HS-5 (cell line): Measurements from ENCODE around the gene HBG1.
"Not testable (repeated sequence)": the region's sequence is repeated elsewhere in the genome, so short reads cannot be mapped to it uniquely, and the experiment has no call there.

ENCODE experiments used
- DNase-seq: peaks from one replicate; pipeline ENCODE4 v3.0.0-alpha.2; 2012; ENCODE audit warnings: low read depth

Gene HBG1

DNA sequence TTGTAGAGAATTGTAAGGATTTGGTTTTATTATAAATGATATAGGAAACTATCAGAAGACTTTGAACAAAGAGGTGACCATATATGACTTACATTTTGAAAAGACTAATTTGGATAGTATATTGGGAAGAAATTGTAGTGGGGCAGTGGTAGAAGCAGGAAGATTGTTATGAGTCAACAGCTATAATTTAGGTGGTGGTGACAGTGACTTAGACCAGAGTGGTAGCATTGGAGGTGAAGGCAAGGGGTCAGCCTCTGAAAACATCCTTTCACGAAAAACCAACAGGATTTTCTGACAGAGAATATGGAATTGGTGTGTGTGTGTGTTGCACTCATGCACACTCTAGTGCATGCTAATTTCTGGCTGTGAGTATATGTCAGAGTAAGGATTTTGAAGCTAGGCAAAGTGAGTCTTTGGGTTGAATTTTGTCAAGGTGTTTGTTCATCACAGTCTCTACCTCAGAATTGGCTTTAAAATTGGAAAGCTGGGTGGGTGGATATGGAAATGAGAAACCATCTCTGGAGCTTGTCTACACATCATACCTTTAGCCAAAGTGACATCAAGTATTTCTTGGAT lies 28.2 kb upstream of the HBG1 start:
- DNase-seq = no peak

DNA sequence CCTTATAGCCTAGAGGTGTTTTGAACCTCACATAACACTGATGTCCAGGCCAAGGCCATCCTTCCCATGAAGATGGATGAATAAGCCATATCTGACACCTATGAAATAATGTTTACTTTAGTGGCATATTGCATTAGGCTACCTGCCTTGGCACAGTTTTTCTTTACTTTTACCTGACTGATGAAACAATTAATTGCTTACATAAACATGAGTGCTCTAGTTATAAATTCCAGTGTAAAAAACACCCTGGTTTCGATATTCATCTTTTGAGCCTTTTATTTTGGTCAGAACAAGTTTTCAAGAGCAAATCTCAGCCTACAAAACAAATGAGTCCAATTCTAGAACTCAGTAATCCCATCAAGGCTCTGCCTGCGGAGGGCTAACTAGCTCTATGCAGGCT lies 27.0 kb upstream of the HBG1 start:
- no peak for DNase-seq

DNA sequence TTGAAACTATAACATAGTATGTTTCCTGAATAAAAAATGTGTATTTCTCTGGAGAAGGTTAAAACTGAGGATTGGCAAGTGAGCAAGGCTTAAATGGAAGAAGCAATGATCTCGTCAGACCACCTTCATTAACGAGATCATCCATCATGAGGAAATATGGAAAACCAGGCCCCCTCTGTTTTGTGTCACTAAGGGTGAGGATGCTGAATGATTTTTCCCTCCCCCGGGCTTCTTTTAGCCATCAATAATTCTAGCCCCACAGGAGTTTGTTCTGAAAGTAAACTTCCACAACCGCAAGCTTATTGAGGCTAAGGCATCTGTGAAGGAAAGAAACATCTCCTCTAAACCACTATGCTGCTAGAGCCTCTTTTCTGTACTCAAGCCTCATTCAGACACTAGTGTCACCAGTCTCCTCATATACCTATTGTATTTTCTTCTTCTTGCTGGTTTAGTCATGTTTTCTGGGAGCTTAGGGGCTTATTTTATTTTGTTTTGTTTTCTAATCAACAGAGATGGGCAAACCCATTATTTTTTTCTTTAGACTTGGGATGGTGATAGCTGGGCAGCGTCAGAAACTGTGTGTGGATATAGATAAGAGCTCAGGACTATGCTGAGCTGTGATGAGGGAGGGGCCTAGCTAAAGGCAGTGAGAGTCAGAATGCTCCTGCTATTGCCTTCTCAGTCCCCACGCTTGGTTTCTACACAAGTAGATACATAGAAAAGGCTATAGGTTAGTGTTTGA lies 25.9 kb upstream of the HBG1 start:
- DNase-seq = no peak

DNA sequence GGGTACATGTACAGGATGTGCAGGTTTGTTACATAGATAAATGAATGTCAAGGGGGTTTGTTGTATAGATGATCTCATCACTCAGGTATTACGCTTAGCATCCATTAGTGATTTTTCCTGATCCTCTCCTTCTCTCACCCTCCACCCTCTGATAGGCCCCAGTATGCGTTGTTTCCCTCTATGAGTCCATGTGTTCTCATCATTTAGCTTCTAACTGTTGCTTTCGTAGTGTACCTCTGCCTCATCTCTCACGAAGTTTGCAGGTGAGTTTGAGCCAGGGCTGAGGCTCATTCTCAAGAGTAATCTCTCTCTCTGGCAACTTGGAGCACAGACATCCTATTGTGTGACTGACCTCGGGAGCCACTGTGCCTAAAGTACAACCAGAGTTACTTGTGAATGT lies 24.7 kb upstream of the HBG1 start:
- DNase-seq = no peak

DNA sequence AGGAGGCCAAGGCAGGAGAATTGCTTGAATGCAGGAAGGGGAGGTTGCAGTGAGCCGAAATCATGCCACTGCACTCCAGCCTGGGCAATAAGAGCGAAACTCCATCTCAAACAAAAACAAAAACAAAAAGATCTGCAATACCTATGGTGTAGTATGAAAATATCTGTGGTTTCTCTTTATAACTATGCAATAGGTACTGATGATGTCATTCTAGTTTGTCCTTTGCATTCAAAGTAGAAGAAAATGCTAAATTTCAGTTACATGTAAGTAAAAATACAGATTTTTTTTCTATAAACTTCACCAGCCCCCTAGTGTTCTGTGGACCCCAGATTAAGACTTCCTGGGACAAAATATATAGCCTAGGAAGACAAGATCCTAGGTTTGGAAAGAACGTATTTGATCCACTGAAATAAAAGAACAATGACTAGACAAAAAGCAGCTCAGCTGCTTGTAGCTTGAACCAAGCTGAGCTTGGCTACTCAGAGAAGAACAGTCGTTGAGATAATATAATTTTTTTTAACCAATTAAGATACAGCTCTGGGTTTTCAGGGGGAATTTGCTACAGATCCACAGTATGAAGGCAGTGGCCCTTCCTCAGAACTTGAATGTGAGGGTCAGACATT lies 22.8 kb upstream of the HBG1 start:
- DNase-seq = no peak

DNA sequence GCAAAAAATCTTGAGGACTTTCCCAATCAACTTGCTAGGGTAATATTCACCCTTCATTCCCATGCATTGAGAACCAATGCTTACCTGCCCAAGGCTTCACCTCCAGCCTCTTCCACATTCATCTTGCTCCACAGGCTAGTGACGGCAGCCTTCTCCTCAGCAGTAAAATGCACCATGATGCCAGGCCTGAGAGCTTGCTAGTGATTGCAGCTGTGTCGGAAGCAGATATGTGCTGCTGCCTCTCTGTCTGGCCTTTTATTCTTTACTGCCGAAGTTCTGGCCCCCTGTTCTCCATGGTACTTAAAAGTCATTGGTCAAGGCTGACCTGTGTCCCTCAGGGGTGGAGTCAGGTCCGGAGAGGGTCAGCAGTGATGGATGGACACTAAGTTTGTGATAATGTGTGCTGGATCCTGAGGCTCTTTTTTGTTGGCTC lies 20.1 kb upstream of the HBG1 start, which contains the start of gene HBE1:
TSS of gene HBE1 (minus strand) at position 231 of the 433 bp plus-strand sequence. CDS start at position 176, 55 bp downstream.
- DNase-seq = no peak

DNA sequence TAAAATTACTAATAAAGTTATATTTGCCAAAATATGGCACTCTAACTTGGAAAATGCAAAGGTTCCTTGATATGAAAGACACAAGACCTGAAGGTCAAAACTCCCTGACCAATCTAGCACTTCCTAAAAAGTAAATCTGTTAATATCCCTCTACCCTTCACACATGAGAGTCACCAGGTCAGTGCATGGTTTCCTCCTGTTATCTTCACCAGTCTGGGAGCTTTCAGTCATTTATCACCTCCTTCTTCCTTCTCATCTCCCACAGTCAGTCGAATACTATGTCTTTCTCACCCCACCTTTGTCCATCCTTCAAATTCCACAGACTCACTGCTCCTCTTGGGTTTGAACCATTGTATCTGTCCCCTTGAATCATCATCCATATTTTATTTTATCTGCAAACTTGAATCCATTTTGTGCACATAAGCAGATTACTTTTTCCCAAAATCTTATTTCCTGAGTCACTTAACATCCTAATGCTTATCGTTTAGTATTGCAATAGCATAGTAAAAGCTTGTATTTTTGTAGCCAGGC lies 17.4 kb upstream of the HBG1 start:
- no peak for DNase-seq

DNA sequence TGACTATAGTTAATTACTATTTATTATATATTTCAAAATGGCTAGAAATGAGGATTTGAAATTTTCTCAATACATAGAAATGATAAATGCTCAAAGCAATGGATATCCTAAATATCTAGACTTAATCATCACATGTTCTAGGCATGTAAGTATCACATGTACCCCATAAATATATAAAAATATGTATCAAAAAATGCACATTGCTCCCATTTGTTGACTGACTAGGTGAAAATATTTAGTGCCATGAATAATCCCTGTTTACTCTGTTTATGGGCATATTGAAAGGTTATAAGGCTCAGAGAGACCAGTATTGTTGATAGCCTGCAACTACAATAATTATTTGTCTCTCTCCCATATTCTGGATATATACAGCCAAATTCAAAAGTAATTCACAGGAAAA lies 17.0 kb upstream of the HBG1 start:
- DNase-seq = no peak

DNA sequence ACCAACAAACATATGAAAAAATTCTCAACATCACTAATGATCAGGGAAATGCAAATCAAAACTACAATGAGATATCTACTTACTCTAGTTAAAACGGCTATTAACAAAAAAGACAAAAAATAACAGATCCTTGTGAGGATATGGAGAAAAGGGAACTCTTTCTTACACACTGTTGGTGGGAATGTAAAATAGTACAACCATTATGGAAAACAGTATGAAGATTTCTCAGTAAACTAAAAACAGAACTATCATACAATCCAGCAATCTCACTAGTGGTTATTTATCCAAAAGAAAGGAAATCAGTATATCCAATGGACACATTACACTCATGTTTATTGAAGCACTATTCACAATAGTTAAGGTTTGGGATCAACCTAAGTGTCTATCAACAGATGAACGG lies 16.2 kb upstream of the HBG1 start:
- no peak for DNase-seq

DNA sequence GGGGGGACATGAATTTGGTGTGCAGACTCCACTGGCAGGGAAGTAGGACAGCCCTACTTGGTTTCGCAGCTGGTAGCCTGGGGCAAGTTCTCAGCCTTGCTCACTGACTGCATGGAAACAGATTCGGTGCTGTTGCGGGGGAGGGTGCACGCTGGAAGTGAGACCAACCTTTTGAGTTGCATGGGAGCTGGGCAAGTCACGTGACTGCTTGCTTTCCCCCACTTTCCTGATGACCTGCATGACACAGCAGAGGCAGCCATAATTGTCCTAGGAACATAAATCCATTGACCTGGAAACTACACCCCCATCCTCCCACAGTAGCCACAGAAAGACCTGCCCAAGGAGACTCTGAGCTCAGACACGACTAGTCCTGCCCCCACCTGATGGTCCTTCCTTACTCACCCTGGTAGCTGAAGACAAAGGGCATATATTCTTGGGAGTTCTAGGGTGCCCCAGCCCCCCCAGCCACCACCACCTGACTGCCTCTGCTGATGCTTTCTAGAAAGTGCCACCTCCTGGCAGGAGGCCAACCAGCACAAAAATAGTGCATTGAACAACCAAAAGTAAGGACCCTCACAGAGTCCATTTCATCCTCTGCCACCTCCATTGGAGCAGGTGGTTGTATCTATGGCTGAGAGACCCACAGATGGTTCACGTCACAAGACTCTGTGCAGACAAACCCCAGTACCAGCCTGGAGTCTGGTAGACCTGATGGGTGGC lies 9.0 kb upstream of the HBG1 start:
- DNase-seq = no peak

DNA sequence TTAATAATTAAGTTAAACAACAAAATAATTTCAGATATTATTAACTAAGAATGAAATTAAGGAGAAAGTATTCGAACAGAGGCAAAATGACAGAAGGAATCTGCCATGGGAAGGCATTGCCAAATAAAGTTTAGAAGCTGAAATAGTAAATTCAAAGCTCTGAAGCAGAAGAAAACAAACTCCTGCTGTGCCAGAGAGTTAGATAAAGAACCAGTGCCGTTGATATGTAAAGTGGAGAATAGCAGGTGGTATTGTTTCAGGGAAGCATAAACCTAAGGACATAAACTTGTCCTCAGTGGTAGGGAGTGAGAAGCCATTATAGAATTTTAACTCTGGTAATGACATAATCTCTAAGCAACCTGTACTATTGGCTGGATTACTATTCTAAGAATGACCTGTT lies 7.6 kb upstream of the HBG1 start:
- no peak for DNase-seq

DNA sequence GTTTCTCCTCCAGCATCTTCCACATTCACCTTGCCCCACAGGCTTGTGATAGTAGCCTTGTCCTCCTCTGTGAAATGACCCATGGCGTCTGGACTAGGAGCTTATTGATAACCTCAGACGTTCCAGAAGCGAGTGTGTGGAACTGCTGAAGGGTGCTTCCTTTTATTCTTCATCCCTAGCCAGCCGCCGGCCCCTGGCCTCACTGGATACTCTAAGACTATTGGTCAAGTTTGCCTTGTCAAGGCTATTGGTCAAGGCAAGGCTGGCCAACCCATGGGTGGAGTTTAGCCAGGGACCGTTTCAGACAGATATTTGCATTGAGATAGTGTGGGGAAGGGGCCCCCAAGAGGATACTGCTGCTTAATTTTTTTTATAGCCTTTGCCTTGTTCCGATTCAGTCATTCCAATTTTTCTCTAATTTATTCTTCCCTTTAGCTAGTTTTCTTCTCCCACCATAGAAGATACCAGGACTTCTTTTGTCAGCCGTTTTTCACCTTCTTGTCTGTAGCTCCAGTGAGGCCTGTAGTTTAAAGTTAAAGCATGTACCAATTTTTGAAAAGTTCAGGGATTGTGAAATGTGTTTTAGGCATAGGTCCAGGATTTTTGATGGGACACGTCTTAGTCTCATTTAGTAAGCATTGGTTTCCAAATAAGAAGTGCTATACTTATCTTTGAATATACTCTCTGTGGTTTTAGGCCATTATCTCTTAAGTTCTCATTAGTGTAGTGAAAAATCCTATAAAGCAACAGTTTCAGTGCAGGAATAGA lies 5.2 kb upstream of the HBG1 start, which contains the start of gene HBG2:
TSS of gene HBG2 (minus strand) at position 136 of the 768 bp plus-strand sequence. CDS start at position 83, 53 bp downstream.
- DNase-seq = not testable (repeated sequence)

DNA sequence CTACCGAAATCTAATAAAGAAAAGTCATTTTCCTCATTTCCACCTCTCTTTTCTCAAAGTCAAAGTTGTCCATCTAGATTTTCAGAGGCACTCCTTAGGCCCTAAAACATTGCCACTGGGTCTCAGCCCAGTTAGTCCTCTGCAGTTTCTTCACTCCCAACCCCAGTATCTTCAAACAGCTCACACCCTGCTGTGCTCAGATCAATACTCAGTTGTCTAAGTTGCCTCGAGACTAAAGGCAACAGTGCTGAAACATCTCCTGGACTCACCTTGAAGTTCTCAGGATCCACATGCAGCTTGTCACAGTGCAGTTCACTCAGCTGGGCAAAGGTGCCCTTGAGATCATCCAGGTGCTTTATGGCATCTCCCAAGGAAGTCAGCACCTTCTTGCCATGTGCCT lies 4.4 kb upstream of the HBG1 start:
- DNase-seq = not testable (repeated sequence)

DNA sequence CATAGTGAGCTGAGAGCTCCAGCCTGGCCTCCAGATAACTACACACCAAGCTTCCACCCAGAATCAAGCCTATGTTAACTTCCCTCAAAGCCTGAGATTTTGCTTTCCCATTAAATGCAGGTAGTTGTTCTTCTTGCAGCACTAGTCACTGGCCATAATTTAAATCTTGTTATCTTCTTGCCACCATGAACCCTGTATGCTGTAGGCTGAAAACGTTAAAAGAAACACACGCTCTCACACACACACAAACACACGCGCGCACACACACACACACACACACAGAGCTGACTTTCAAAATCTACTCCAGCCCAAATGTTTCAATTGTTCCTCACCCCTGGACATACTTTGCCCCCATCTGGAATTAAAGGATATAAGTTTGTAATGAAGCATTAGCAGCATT lies 3.8 kb upstream of the HBG1 start:
- not testable (repeated sequence) for DNase-seq

DNA sequence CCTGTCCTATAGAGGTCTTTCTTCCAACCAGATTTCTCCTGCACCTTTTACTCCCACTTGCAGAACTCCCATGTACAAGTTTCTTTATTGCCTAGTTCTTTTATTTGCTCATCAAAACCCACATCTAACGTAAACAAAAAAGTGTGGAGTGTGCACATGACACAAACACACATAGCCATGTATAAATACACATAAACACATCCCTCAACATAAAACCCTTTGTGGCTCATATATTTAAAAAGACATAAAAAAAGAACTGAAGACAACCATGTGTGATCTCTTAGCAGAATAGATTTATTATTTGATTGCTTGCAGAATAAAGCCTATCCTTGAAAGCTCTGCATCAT lies 3.2 kb upstream of the HBG1 start:
- DNase-seq = no peak

DNA sequence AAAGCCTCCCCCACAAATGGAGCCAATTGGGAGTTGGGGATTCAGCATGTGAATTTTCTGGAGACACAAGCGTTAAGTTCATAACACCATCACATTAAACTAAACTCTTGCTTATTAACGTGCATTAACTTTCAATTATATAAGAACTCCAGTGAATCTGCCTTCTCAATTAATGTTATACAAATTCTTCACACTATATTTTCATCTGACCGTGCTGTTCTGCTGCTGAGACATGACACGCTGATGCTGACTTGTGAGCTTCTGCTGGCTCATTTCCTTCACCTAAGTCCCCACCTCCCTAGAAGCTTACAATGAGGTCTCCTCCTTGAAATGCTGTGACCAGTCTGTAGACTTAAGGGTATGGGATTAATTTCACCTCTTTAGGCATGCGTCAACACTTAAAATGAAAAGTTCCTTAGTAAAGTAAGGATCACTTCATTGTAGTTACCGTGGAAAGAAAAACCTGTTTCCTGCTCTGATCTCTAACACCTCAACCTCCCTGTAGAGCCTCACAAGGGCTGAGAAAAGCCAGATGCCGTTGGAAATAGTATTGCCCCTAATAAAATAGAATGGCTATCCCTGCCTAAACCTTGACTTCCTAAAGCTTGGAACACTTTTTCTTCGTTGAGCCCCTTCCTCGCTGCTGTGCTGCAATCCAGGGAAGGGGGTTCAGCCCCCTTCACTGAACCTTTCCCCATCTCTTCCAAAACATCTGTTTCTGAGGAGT lies 2.7 kb upstream of the HBG1 start:
- no peak for DNase-seq

DNA sequence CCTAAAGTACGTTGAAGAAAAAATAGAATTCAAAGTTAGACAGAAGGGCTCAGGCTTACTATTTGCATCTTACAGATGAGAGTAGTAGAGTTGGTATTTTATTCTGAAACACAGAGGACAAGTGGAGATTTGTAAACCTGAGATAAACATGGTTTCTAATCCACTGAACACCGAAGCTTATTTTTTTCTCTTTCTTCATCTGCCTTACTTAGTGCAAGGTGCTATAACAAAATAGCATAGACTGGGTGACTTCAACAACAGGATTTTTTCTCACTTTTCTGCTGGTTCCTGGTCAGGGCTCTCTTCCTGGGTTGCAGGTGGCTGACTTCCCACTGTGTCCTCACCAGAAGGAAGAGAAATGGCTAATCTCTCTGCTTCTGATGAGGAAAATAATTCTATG lies 2.1 kb upstream of the HBG1 start:
- no peak for DNase-seq

DNA sequence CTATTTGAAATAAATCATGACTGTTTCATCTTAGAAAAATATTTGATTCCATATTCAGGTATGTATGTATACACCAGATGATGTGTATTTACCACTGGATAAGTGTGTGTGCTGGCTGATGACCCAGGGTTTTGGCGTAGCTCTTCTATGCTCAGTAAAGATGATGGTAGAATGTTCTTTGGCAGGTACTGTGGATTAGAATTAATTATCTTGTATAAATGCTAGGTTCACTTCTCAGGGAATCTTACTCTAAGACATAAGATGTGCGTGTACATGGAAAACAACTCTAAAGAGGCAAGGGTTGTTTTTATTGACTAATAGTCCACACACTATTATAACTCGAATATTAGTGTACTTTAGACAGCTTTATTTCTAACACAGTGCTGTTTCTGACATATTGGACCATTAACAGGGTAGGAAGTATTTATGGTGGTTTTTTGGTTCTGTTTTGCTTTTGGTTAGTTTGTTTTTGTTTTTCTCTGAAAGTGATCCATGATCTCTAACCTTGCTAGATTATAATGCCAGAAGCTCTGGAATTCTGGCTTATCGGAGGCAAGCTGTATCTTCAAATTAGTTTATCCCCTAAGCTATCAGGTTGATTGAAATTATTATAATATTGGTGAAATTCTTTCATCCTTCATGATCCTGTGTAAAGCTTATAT lies 1.0 kb upstream of the HBG1 start:
- DNase-seq = no peak

DNA sequence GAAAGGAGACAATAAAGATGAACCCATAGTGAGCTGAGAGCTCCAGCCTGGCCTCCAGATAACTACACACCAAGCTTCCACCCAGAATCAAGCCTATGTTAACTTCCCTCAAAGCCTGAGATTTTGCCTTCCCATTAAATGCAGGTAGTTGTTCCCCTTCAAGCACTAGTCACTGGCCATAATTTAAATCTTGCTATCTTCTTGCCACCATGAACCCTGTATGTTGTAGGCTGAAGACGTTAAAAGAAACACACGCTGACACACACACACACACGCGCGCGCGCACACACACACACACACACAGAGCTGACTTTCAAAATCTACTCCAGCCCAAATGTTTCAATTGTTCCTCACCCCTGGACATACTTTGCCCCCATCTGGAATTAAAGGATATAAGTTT lies 1.2 kb downstream of the HBG1 start:
- not testable (repeated sequence) for DNase-seq

DNA sequence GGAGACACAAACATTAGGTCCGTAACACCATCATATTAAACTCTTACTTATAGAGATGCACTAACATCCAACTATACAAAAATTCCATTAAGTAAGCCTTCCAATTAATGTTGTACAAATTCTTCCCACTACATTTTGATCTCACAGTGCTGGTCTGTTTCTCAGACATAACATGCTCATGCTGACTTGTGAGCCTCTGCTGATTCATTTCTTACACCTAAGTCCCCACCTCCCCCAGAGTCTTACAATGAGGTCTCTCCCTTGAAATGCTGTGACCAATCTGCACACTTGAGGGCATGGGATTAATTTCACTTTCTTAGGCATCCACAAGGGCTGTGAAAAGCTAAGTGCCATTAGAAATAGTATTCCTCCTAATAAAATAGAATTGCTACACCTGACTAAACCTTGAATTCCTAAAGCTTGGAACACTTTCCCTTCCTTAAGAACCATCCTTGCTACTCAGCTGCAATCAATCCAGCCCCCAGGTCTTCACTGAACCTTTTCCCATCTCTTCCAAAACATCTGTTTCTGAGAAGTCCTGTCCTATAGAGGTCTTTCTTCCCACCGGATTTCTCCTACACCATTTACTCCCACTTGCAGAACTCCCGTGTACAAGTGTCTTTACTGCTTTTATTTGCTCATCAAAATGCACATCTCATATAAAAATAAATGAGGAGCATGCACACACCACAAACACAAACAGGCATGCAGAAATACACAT lies 2.0 kb downstream of the HBG1 start:
- no peak for DNase-seq
